HG03175 (cell line): Measurements from ENCODE around the gene OR11G2.
"Not testable (repeated sequence)": the region's sequence is repeated elsewhere in the genome, so short reads cannot be mapped to it uniquely, and the experiment has no call there.

ENCODE experiments used
- ATAC-seq: cut with Tn5 transposase; IDR thresholded peaks from one replicate; pipeline ENCODE4 v1.9.1; 2021; ENCODE audit warnings: mild to moderate bottlenecking, moderate library complexity; ENCODE audit not compliant: unreplicated experiment

OR11G2 gene, protein sequence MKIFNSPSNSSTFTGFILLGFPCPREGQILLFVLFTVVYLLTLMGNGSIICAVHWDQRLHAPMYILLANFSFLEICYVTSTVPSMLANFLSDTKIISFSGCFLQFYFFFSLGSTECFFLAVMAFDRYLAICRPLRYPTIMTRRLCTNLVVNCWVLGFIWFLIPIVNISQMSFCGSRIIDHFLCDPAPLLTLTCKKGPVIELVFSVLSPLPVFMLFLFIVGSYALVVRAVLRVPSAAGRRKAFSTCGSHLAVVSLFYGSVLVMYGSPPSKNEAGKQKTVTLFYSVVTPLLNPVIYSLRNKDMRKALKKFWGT

DNA sequence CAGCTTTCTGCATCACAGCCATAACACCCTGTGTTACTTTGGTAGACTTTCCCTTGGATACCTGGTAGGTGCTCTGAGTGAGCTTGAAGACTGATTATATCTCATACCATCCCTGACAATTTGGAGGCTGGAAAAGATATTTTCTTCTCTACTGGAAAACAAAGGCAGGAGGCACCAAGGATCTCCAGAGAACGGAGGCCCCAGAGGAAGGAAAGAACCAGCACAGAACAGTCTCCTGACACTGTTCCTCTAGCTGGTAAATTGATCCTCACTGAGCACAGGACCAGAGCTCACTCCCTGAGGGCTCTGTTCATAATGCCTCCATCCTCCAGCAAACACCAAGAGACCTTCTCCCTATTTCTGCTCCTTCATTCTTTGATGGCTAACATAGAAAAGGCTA, at the start of gene OR11G2:
Gene OR11G2 (plus strand): TSS at position 301 of the 400 bp plus-strand sequence. CDS start 6,542 bp downstream, outside the sequence.
- no peak for ATAC-seq

DNA sequence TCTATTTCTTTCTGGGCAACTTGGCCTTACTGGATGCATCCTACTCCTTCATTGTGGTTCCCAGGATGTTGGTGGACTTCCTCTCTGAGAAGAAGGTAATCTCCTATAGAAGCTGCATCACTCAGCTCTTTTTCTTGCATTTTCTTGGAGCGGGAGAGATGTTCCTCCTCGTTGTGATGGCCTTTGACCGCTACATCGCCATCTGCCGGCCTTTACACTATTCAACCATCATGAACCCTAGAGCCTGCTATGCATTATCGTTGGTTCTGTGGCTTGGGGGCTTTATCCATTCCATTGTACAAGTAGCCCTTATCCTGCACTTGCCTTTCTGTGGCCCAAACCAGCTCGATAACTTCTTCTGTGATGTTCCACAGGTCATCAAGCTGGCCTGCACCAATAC, 46.8 kb upstream of the OR11G2 start:
- no peak for ATAC-seq

DNA sequence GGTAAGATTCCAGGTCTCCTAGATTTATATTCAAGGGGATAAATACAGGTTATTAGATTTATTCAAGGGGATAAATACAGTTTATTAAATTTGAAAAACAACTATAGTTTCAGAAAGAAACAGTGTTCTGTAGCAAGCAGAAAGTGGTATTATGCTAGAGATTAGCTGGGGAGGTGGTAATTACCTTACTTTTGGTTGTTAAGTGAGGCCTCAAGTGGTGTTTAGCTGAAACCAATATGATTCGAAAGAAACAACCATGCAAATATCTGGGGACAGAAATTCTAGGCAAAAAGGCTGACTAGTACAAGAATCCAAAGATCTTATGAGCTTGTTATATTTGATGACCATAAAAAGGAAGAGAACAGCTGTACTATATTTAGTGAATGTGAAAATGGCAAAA, 45.9 kb upstream of the OR11G2 start:
- no peak for ATAC-seq

DNA sequence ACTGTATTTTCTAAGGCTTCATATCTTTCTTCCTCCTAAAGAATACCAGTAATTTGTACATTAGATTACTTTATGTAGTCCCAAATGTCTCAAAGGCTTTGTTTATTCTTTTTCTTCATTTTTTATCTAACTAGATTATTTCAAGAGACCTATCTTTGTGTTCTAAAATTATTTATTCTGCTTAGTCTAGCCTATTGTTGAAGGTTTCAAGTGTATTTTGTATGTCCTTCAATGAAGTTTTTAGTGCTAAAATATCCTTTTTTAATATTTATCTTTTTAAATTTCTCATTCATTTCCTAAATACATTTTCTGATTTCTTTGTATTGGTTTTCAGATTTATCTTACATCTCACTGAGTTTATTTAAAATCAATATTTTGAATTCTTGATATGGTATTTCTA, 26.2 kb upstream of the OR11G2 start:
- no peak for ATAC-seq

DNA sequence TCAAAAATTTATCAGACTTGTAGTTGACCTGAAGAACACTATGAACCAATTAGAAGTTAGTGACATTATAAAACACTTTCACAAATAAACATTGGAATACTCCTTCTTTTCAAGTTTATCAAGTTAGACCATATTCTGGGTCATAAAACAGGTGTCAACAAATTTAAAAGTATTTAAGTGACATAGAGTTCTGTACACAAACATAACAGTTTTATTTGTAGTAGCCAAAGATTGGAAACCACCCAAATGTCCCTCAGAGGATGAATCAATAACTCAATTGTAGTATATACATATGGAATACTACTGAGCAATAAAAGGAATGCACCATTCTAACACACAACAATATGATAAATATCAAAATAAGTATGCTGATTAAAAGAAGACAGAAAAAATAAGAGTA, 23.6 kb upstream of the OR11G2 start:
- ATAC-seq, result no peak

DNA sequence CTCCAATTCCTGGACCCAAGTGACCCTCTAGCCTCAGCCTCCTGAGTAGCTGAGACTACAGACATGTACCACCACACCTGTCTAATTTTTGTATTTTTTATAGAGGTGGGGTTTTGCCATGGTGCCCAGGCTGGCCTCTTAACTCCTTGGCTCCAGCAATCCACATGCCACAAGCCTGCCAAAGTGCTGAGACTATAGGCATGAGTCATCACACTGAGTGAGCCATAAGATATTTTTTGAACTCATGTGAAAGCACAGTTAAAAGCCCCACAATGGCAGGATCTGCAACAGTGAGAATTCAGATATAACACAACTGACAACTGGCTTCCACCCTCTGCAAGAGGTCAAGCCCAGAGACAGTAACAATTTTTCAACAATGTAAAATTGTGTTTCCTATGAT, 20.8 kb upstream of the OR11G2 start:
- ATAC-seq, result not testable (repeated sequence)

DNA sequence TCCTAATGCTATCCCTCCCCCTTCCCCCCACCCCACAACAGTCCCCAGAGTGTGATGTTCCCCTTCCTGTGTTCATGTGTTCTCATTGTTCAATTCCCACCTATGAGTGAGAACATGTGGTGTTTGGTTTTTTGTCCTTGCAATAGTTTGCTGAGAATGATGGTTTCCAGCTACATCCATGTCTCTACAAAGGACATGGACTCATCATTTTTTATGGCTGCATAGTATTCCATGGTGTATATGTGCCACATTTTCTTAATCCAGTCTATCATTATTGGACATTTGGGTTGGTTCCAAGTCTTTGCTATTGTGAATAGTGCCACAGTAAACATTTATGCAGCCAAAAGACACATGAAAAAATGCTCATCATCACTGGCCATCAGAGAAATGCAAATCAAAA, 16.5 kb upstream of the OR11G2 start:
- not testable (repeated sequence) for ATAC-seq

DNA sequence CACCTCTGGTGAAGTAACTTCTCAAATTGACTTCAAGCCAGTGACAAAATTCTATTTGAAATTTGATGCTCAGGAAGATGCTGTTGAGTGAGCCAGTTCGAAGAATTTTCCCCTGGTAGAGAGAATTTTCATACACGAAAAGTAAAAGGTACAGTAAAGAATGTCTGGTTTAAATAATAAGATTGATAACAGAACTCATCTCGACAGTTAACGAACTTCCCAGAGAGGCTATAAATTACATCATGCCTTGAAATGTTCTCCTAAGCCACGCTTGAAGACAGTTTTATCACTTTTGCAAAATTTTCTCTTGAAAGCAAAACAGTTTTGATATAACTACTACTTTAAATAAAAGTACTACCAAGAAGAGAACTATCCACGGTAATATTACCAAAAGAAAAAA, 14.4 kb upstream of the OR11G2 start:
- ATAC-seq, result no peak

DNA sequence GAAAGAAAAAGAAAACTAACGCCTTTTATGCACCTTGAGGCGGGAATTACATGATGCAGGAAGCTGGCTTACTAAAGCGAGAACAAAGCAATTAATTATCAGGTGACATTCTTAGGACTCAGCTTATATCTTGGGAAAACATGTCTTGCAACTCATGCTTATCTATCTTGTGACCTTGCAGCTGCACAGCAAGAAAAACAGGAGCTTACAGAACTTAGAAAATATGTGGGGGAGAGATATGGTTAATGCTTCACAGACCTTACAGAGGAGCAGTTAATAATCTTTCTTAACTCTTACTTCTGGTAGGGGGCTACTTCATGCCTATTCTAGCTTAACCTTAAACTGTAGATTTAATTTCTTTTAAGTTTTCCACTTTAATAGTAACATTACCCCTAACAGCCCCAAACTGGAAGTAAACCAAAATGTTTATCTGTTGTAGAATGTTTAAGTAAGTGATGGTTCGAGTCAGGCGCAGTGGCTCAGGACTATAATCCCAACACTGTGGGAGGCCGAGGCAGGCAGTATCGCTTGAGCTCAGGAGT, 13.2 kb upstream of the OR11G2 start:
- ATAC-seq, result no peak

DNA sequence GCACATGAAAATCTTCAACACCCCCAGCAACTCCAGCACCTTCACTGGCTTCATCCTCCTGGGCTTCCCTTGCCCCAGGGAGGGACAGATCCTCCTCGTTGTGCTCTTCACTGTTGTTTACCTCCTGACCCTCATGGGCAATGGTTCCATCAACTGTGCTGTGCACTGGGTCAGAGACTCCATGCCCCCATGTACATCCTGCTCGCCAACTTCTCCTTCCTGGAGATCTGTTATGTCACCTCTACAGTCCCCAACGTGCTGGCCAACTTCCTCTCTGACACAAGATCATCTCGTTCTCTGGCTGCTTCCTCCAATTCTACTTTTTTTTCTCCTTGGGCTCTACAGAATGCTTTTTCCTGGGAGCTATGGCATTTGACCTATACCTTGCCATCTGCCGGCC, 11.5 kb upstream of the OR11G2 start:
- no peak for ATAC-seq

DNA sequence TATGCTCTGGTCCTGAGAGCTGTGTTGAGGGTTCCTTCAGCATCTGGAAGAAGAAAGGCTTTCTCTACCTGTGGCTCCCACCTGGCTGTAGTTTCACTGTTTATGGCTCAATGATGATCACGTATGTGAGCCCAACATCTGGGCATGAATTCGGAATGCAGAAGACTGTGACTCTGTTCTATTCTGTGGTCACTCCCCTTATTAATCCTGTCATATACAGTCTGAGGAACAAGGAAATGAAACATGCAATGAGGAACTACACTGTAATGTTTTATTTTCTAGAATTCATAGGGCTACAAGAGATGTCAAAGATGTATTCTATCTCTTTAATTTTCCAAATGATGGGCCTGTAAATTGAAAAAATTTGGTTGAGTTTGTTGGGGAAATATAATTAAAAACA, 10.8 kb upstream of the OR11G2 start:
- no peak for ATAC-seq

DNA sequence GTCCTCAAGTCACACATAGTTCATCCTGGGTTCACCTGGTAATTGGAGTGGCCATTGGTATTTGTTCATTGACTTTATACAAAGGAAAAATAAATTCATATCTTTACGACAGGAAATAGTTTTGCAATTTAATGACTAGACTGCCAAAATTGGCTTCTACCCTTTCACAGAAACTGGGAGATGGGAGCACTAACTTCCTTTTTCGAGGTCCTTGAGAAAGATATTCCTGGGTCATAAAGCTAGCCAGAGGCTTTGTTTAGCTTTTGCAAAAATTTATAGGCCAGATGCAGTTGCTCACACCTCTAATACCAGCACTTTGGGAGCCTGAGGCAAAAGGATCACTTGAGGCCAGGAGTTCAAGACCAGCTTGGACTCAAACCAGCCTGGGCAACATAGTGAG, 10.2 kb upstream of the OR11G2 start:
- ATAC-seq, result no peak

DNA sequence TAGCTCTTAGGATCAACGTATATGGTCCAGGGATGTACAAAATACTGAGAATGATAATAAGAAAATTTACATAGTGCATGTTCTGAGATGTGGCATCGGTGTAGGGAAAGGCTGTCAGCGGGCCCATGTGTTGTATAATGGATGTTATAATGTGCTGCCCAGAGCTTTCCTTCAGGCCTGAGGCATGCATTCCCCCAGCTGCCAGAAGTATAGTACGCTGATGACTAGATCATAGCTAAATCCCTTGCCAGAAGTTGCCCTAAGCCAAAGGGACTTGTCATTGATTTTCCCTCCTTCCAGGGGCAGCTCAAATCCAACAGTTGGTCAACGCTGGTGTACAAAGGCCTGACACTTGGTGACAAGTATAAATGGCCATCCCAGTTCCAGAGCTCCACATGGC, 6.5 kb upstream of the OR11G2 start:
- ATAC-seq, result no peak

DNA sequence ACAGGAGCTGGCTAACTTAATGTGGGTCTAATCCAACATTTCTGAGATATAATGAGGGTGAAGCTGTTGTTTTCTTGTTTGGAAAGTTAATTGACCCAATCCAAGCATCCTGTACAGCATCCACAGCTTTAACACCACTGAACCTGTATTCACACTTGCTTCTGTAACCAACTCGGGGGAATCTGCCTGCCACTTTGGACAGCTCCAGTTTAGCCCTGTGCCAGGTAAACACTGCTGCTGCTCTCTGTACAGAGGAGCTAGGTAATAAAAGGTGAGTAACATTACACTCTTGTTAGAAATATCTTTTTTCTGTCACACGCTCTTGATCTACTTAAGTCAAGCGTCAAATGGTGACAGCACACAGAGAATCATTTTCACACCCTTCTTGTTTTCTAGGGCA, 700 bp downstream of the OR11G2 start:
- no peak for ATAC-seq

DNA sequence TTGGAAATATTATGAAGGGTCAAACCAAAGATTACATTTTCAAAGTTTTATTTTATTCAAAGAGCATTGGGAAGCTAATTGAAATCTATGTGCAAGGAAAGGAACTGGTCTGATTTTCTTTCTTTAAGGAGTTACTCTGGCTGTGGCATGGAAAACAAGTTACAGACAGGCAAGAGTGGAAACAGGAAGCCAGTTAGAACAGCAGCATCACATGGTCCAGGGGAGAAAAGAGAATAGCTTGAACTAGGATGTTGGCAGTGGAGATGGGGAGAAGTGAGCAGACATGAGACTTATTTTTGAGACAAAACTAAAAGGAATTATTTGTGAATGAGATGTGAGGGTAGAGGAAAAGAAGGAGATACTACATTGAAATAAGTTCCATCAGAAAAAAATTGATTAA, 3.4 kb downstream of the OR11G2 start:
- ATAC-seq, result no peak

DNA sequence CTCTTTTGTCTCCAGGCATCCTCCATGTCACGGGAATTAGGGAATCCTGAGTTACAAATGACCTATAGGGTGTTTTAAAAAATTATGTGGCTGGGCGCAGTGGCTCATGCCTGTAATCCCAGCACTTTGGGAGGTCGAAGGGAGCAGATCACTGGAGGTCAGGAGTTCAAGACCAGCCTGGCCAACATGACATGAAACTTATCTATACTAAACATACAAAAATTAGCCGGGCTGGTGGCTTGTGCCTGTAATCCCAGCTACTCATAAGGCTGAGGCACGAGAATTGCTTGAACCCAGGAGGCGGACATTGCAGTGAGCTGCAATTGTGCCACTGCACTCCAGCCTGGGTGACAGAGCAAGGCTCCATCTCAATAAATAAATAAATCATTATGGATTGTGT, 4.5 kb downstream of the OR11G2 start:
- not testable (repeated sequence) for ATAC-seq

DNA sequence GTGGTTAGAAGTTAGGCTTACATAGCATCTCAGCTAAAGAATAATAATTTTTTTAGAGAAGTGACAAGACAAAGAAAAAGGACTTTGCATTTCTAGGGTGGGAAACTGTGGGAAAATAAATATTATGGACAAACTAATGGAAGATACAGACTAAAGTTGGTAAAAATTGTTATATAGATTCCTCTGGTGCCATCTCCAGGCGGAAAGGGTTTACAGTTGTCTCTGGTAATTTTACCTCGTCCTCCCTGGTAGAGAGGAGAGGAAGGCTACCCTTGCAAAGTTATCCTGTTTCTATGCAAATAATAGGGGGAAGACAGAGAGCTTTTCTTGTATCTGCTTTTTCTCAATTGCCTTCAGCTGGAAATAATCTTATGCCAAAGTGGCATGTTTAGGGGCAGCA, 5.2 kb downstream of the OR11G2 start:
- ATAC-seq, result no peak

DNA sequence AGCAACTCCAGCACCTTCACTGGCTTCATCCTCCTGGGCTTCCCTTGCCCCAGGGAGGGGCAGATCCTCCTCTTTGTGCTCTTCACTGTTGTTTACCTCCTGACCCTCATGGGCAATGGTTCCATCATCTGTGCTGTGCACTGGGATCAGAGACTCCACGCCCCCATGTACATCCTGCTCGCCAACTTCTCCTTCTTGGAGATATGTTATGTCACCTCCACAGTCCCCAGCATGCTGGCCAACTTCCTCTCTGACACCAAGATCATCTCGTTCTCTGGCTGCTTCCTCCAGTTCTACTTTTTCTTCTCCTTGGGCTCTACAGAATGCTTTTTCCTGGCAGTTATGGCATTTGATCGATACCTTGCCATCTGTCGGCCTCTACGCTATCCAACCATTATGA, 6.8 kb downstream of the OR11G2 start:
- no peak for ATAC-seq

DNA sequence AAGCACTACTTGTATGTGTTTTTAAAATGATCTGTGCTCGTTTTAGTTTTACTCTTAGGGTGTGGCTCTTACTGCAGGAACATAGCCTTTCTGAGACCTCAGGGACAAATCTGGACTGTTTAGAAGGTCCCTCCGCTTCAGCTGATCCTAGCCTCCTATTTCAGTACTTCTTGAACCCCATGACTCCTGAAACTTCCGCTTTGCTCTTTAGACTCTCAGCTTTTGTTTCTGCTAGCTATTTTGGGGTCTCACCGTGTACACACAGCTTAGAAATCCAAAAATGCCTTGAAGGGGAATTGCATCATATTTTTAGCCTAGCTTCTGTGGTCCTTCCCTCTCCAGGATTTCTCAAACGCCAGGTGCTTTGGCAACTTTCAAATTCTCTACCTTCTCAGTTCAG, 8.3 kb downstream of the OR11G2 start:
- ATAC-seq, result no peak

DNA sequence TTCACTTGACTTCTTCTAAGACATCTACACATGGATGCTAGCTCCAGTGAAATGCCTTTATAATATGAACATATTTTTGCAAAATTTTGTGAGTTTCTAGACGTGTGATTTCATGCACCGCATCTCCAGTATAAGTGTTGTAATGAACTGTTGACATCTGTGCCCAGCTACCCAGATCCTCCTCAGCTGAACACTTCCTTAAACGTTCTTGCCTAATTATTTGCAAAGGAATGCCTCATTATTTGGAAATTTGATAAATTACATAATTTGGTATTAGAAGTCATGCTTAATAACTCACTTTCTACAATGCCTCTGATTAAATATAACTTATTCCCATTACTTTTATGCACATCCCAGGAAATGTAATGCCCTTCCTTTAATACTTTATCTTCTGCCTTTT, 14.0 kb downstream of the OR11G2 start:
- ATAC-seq, result no peak

DNA sequence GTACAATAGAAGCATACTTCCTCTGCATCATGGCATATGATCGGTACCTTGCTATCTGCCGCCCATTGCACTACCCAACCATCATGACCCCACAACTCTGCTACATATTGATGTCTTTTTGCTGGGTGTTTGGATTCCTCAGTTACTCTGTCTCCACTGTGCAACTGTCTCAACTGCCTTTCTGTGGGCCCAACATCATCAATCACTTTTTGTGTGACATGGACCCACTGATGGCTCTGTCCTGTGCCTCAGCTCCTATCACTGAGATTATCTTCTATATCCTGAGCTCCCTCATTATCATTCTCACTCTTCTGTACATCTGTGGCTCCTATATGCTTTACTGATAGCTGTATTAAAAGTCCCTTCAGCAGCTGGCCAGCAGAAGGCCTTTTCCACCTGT, 18.9 kb downstream of the OR11G2 start:
- no peak for ATAC-seq

DNA sequence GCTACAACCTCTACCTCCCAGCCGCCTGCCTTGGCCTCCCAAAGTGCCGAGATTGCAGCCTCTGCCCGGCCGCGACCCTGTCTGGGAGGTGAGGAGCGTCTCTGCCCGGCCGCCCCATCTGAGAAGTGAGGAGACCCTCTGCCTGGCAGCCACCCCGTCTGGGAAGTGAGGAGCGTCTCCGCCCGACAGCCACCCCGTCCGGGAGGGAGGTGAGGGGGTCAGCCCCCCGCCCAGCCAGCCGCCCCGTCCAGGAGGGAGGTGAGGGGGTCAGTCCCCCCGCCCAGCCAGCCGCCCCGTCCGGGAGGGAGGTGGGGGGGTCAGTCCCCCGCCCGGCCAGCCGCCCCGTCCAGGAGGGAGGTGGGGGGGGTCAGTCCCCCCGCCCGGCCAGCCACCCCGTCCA, 21.7 kb downstream of the OR11G2 start:
- ATAC-seq, result not testable (repeated sequence)

DNA sequence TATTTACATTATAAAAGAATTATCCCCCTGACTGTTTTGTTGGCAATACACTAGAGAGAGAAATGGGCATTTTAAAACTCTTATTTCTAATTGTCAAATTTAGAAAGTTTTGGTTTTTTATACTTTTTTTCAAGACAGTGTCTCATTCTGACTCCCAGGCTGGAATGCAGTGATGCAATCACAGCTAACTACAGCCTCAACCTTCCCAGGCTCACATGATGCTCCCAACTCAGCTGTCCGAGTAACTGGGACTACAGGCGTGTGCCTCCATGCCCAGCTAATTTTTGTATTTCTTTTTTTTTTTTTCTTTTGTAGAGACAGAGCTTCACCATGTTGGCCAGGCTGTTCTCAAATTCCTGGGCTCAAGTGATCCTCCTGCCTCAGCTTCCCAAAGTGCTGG, 24.5 kb downstream of the OR11G2 start:
- no peak for ATAC-seq
